ENCODE data around the gene HSP90AB1. TPM values are rescaled to one million over a fixed set of nuclear protein-coding genes. Genes with fewer than 3 reads are reported as not detected.

The HSP90AB1 gene
- total RNA-seq, 1 experiment from 2014 or later: 1,986 TPM

GRCh38 chr6:44272529-44272928 is 25.6 kb downstream of the HSP90AB1 start:
- H3K27ac ChIP-seq (ENCODE audit: insufficient read length, low read depth, low read length): no peak overlapping the region
- H3K4me1 ChIP-seq (ENCODE audit: insufficient read depth, low read length): peaks cover 12% of the 10 kb centered on the region; the same call in 1 of the 2 replicates
- H3K18ac ChIP-seq (ENCODE audit: insufficient read length, low read depth, low read length): no peak overlapping the region
- peaks cover 7% of the 10 kb centered on the region; the same call in 1 of the 2 replicates for H3K27me3 ChIP-seq (ENCODE audit: insufficient read depth, low read length)
- H3K79me2 ChIP-seq (ENCODE audit: insufficient read depth, low read length): no peaks in the 10 kb centered on the region
- no peak overlapping the region for H4K5ac ChIP-seq (ENCODE audit: insufficient read length, low read depth, low read length)
- H3K23ac ChIP-seq (ENCODE audit: insufficient read length, low read depth, low read length): no peak overlapping the region
- no peak overlapping the region for H2BK12ac ChIP-seq (ENCODE audit: insufficient read length, low read depth, low read length)
- no peak overlapping the region for H3K4ac ChIP-seq (ENCODE audit: low read depth, low read length)
- H4K20me1 ChIP-seq (ENCODE audit: control insufficient read depth, insufficient read depth, insufficient read length): no peaks in the 10 kb centered on the region
- H3K14ac ChIP-seq (ENCODE audit: insufficient read depth, low read length): no peak overlapping the region
- H2AK5ac ChIP-seq (ENCODE audit: insufficient read length, low read length): no peak overlapping the region
- no peaks in the 10 kb centered on the region for H3K9me3 ChIP-seq (ENCODE audit: control insufficient read depth, low read depth, low read length)
- H3K56ac ChIP-seq (ENCODE audit: insufficient read length, low read depth, low read length): no peak overlapping the region
- no peak overlapping the region for H2AFZ ChIP-seq (ENCODE audit: low read length)
- no peak overlapping the region for H2BK5ac ChIP-seq (ENCODE audit: insufficient read length, low read length)
- Mint-ChIP-seq H3K4me1 (peaks cover 26 to 45% of the 10 kb centered on the region in 2 experiments), H3K4me3 (no peak overlapping the region), H3K27me3 (ENCODE audit: low read depth) (peaks cover 22% of the 10 kb centered on the region), H3K9me3 (no peaks in the 10 kb centered on the region), H3K36me3 (ENCODE audit: insufficient read depth in 1 of 3, low read depth in 3 of 3) (no peaks in the 10 kb centered on the region; a peak in 1 of 7 replicates), H3K27ac (no peak overlapping the region)
- no peak overlapping the region for H3K9ac ChIP-seq (ENCODE audit: extremely low read depth, insufficient read length, low read length)
- H3K4me2 ChIP-seq (ENCODE audit: insufficient read depth, insufficient read length, low read length): no peak overlapping the region
- H3K79me1 ChIP-seq (ENCODE audit: insufficient read depth, low read depth, low read length, poor library complexity, severe bottlenecking): no peaks in the 10 kb centered on the region
- no peak overlapping the region for H4K8ac ChIP-seq (replicated peaks; ENCODE audit: insufficient read length, low read depth, low read length)
- no CpG with 5 or more reads among the region's 3 CpGs for WGBS (ENCODE audit: extremely low coverage, insufficient read length, low lambda C conversion rate)
- no peak for TF ChIP-seq CTCF (conservative IDR thresholded peaks at IDR 0.05)
- H2BK20ac ChIP-seq (ENCODE audit: low read depth, low read length, poor library complexity, severe bottlenecking): no peak overlapping the region
- H3K23me2 ChIP-seq (ENCODE audit: insufficient read length, low read depth, low read length, poor library complexity, severe bottlenecking): peaks cover 5% of the 10 kb centered on the region
- H4K91ac ChIP-seq (ENCODE audit: insufficient read length, low read depth, low read length): no peak overlapping the region
- no peak overlapping the region for H3T11ph ChIP-seq (ENCODE audit: low read length)
- H2BK120ac ChIP-seq (ENCODE audit: low read depth, low read length, poor library complexity, severe bottlenecking): no peak overlapping the region
- DNase-seq: no peak
- H2BK15ac ChIP-seq (ENCODE audit: low read depth, low read length): no peak overlapping the region
